Astrocyte of the cerebellum (primary cell): ENCODE results near the gene RWDD2A.

Source experiments
- DNase-seq: peaks from one replicate; pipeline ENCODE4 v3.0.0-alpha.2; 2011; ENCODE audit warnings: low read depth
- H3K4me3 ChIP-seq: 2 replicates; pipeline ENCODE4 v1.5.1; 2011; ENCODE audit warnings: mild to moderate bottlenecking, low read depth, low read length, moderate library complexity
- in situ Hi-C: cut with HindIII; loops from 2 replicates; pipeline ENCODE4 v1.10.0; 2017; ENCODE audit warnings: low sequenced_read_pairs
- TF ChIP-seq, protein P1 (sequence below): IDR thresholded peaks from 2 replicates; pipeline ENCODE4 v1.5.1; 2012; ENCODE audit warnings: low read length, low read depth, moderate library complexity, mild to moderate bottlenecking; ENCODE audit errors: missing control alignments

RWDD2A gene

GRCh38 chr6:83193747-83194566 is 800 bp downstream of the RWDD2A start:
- TF ChIP-seq, protein P1, sequence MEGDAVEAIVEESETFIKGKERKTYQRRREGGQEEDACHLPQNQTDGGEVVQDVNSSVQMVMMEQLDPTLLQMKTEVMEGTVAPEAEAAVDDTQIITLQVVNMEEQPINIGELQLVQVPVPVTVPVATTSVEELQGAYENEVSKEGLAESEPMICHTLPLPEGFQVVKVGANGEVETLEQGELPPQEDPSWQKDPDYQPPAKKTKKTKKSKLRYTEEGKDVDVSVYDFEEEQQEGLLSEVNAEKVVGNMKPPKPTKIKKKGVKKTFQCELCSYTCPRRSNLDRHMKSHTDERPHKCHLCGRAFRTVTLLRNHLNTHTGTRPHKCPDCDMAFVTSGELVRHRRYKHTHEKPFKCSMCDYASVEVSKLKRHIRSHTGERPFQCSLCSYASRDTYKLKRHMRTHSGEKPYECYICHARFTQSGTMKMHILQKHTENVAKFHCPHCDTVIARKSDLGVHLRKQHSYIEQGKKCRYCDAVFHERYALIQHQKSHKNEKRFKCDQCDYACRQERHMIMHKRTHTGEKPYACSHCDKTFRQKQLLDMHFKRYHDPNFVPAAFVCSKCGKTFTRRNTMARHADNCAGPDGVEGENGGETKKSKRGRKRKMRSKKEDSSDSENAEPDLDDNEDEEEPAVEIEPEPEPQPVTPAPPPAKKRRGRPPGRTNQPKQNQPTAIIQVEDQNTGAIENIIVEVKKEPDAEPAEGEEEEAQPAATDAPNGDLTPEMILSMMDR: no peak
- in situ Hi-C loops: no loop called here
- no peak for DNase-seq
- H3K4me3 ChIP-seq: peak overlapping the region; percentile 90

GRCh38 chr6:83198486-83199172 is 5.5 kb downstream of the RWDD2A start:
- in situ Hi-C loops: no loop called here
- TF ChIP-seq, protein P1: no peak
- no peak for DNase-seq
- no peak overlapping the region for H3K4me3 ChIP-seq

DNA sequence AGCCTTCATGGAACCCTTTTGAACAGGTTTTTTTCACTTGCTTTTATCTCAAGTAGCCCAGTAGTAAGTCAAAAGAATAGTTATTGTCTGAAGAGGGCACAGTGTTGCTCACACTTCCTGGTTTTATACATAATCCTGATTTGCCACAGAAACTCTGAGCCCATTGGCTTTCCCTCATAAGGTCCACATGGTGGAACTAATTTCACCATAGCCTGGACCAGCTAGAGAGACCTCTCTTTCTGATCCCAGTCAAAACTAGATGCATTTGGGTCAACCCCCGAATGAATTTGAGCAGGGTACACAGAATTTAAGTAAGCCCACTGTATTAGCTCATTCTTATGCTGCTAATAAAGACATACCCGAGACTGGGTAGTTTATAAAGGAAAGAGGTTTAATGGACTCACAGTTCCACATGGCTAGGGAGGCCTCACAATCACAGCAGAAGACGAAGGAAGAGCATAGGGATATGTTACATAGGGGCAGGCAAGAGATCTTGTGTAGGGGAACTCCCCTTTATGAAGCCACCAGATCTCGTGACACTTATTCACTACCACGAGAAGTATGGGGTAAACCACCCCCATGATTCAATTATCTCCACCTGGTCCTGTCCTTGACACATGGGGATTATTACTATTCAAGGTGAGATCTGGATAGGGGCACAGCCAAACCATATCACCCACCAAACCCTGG is 6.2 kb downstream of the RWDD2A start:
- no peak overlapping the region for H3K4me3 ChIP-seq
- DNase-seq: no peak
- in situ Hi-C loops: no loop called here
- TF ChIP-seq, protein P1: no peak

DNA sequence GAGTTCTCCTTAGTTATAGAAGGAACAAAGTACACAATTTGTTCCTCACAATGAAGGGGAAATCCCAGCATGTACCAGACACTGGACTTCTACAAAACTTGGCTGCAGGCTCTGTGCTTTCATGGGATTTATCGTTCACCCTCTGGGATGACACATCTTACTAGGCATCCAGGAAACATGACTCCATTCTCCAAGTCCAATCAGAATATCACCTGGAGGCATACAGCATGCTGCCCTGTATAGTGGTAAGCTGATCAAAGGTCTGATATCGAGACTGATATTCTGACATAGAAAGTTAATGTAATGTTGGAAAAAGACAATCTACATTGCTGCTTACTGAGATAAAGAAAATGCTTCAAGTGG is 6.7 kb downstream of the RWDD2A start:
- DNase-seq: peak; percentile 41

DNA sequence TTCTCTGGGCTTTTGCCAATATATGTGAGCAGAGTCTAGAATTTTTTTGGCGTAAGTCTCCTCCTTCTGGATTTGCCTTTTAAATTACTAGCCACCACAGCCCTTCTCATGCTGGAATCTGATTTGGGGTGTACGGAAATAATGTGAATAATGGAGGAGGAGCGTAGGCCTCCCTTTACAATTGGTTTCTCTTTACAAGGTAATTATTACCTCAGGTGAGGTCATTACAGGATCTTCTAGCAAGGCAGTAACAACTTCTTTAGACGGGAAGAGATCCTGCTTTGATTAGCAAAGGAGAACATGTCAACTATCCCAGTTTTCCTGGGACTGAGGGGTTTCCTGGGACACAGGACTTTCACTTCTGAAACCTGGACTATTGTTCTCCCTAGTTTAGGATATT is 8.9 kb downstream of the RWDD2A start:
- DNase-seq: no peak
- TF ChIP-seq, protein P1: no peak
- in situ Hi-C loops: no loop called here
- no peak overlapping the region for H3K4me3 ChIP-seq

More for the DNA sequence above, 6.7 kb downstream of the RWDD2A start:
- in situ Hi-C loops: no loop called here
- H3K4me3 ChIP-seq: no peak overlapping the region
- TF ChIP-seq, protein P1: no peak
